ENCODE results near the gene MUS81. TPM values are rescaled to one million over a fixed set of nuclear protein-coding genes. Genes with fewer than 3 reads are reported as not detected.

MUS81 gene
- total RNA-seq, 4 donors from 2014 or later, result 19.9 to 41.8 (median 30.2) TPM

- no peak for TF ChIP-seq CTCF (IDR thresholded peaks at IDR 0.05; ENCODE audit: low read depth)
Measured at GRCh38 chr11:65888163-65888814, 28.1 kb downstream of the MUS81 start, which contains the start of gene FIBP. FIBP (minus strand) TSS chr11:65888471; CDS start chr11:65888418, 53 bp downstream.

GRCh38 chr11:65890324-65891218 is 30.3 kb downstream of the MUS81 start, which contains the start of gene CCDC85B:
CCDC85B (plus strand) TSS chr11:65890673; CDS start chr11:65890784, 111 bp downstream.
- no peak for TF ChIP-seq CTCF (IDR thresholded peaks at IDR 0.05; ENCODE audit: low read depth)

- no peak for TF ChIP-seq CTCF (IDR thresholded peaks at IDR 0.05; ENCODE audit: low read depth)
Measured at GRCh38 chr11:65891219-65892136, 31.2 kb downstream of the MUS81 start.

GRCh38 chr11:65892661-65893317 is 32.6 kb downstream of the MUS81 start:
- no peak for TF ChIP-seq CTCF (IDR thresholded peaks at IDR 0.05; ENCODE audit: low read depth)

- TF ChIP-seq CTCF (IDR thresholded peaks at IDR 0.05; ENCODE audit: low read depth), result no peak
Measured at GRCh38 chr11:65894034-65894591, 33.9 kb downstream of the MUS81 start.

DNA sequence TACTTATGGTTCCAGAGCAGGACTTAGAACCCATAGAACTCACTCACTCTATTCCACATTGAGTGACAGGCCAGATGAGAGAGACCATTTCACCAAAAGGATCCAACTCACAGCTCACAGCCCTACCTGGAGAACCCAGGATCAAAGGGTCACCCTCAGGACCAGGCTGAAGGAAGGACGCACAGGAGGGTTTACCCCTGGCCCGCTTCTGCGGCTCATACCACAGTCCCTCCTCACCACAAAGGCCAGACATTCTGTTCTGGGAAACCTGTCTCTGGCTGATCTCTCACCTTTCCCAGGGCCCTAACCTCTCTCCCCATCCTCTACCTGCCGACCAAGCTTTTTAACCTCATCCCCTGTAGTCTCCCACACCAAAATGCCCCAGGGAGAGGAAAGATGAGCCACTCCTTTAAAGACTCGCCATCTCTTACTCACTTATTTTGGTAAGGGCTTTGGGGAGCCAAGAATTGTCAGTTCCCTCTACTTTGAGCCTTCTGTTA is 35.3 kb downstream of the MUS81 start:
- no peak for TF ChIP-seq CTCF (IDR thresholded peaks at IDR 0.05; ENCODE audit: low read depth)
